Activated CD8-positive, alpha-beta T cell treated with anti-CD3 and anti-CD28 coated beads, Interleukin-2, amount 10 ng/mL, durations not matched to agents 7 days and 5 days (primary cell): ENCODE measurements around the gene GTF2F1. TPM values are rescaled to one million over a fixed set of nuclear protein-coding genes. Genes with fewer than 3 reads are reported as not detected.
"Not testable (repeated sequence)": the region's sequence is repeated elsewhere in the genome, so short reads cannot be mapped to it uniquely, and the experiment has no call there.

ENCODE experiments used
- ATAC-seq: fragments of 150-1000 bp; cut with Tn5 transposase; one replicate; pipeline ENCODE4 v1.10.0; 2021; ENCODE audit warnings: moderate library complexity
- CTCF ChIA-PET: fragments of 350-600 bp; sonication (Branson Sonifier 250); formaldehyde crosslinking; loops from one replicate; lab custom pipeline; 2021; ENCODE audit warnings: antibody characterized with exemption; lab: Charles Lee
- POLR2A ChIA-PET: fragments of 350-600 bp; sonication (Branson Sonifier 250); formaldehyde crosslinking; loops from one replicate; lab custom pipeline; 2021; ENCODE audit warnings: antibody characterized with exemption; lab: Charles Lee
- DNase-seq: peaks from one replicate; pipeline ENCODE4 v3.0.0-alpha.2; 2020
- H3K27ac Mint-ChIP-seq: one replicate; pipeline ENCODE4 v1.8.0; 2021; ENCODE audit warnings: mild to moderate bottlenecking, mixed read lengths
- H3K27me3 Mint-ChIP-seq: one replicate; pipeline ENCODE4 v1.8.0; 2021; ENCODE audit warnings: low read depth, mixed read lengths
- H3K36me3 Mint-ChIP-seq: one replicate; pipeline ENCODE4 v1.8.0; 2021; ENCODE audit warnings: low read depth, mixed read lengths
- H3K4me1 Mint-ChIP-seq: one replicate; pipeline ENCODE4 v1.8.0; 2021; ENCODE audit warnings: low read depth, mixed read lengths
- H3K4me3 Mint-ChIP-seq: one replicate; pipeline ENCODE4 v1.8.0; 2021; ENCODE audit warnings: mild to moderate bottlenecking, mixed read lengths
- H3K9me3 Mint-ChIP-seq: one replicate; pipeline ENCODE4 v1.8.0; 2022; ENCODE audit warnings: mixed read lengths; ENCODE audit not compliant: insufficient read depth
- total RNA-seq, 2 experiments: library from RNA; stranded (reverse); gene quantifications; one replicate each; pipeline ENCODE4 v1.2.3, GENCODE V29; 2021

Gene GTF2F1
- total RNA-seq, 2 experiments from 2014 or later = 71.2 to 71.5 TPM

GRCh38 chr19:6400062-6400944 lies 7.3 kb upstream of the GTF2F1 start:
- POLR2A ChIA-PET = interaction anchor here (1.0 kb wide), 1 partner anchor 21 kb away, joined by 3 read pairs; no protein-coding TSS in a partner anchor
- H3K27me3 Mint-ChIP-seq = not testable (repeated sequence)

GRCh38 chr19:6396305-6396704 lies 3.3 kb upstream of the GTF2F1 start:
- CTCF ChIA-PET = interaction anchor here (0.7 kb wide), 1 partner anchor 110 kb away, joined by 3 read pairs; no protein-coding TSS in a partner anchor
- H3K36me3 Mint-ChIP-seq = peaks cover 14% of the 10 kb centered on the region
- POLR2A ChIA-PET = no interaction called here
- H3K9me3 Mint-ChIP-seq = no peaks in the 10 kb centered on the region
- DNase-seq (no peak), ATAC-seq (no peak)
- H3K4me3 Mint-ChIP-seq = no peak overlapping the region
- H3K4me1 Mint-ChIP-seq = peaks cover 28% of the 10 kb centered on the region
- H3K27ac Mint-ChIP-seq = no peak overlapping the region
- no peaks in the 10 kb centered on the region for H3K27me3 Mint-ChIP-seq

More at GRCh38 chr19:6400062-6400944, 7.3 kb upstream of the GTF2F1 start:
- DNase-seq, ATAC-seq, CTCF ChIA-PET, H3K36me3 Mint-ChIP-seq, H3K9me3 Mint-ChIP-seq, H3K4me1 Mint-ChIP-seq, H3K4me3 Mint-ChIP-seq, H3K27ac Mint-ChIP-seq: not testable (repeated sequence)

GRCh38 chr19:6394831-6395230 lies 1.9 kb upstream of the GTF2F1 start:
- DNase-seq (no peak), ATAC-seq (no peak)
- ChIA-PET CTCF (no interaction called here), POLR2A (no interaction called here)
- Mint-ChIP-seq H3K27me3 (no peaks in the 10 kb centered on the region), H3K36me3 (peaks cover 21% of the 10 kb centered on the region), H3K4me3 (peak overlapping the region; percentile 96), H3K9me3 (no peaks in the 10 kb centered on the region), H3K27ac (peak overlapping the region; percentile 72), H3K4me1 (peaks cover 28% of the 10 kb centered on the region)

- H3K4me3 Mint-ChIP-seq = peak overlapping the region; percentile 96
- peaks cover 26% of the 10 kb centered on the region for H3K36me3 Mint-ChIP-seq
- ChIA-PET POLR2A (interaction anchor here (1.2 to 2.1 kb wide), 3 partner anchors 9 to 31 kb away, joined by 3 to 9 read pairs (median 7); partner anchors contain the start of genes ALKBH7 and KHSRP), CTCF (interaction anchor here (1.1 to 1.6 kb wide), 2 partner anchors 21 to 31 kb away, joined by 3 to 4 read pairs; partner anchors contain the start of gene ALKBH7)
- no peaks in the 10 kb centered on the region for H3K27me3 Mint-ChIP-seq
- ATAC-seq (no peak), DNase-seq (peak; percentile 82)
- peak overlapping the region; percentile 96 for H3K27ac Mint-ChIP-seq
- peaks cover 28% of the 10 kb centered on the region for H3K4me1 Mint-ChIP-seq
- no peaks in the 10 kb centered on the region for H3K9me3 Mint-ChIP-seq
These were observed 1.0 kb upstream of the GTF2F1 start for GRCh38 chr19:6393983-6394412.

GRCh38 chr19:6392221-6393073 lies 517 bp downstream of the GTF2F1 start:
- Mint-ChIP-seq H3K4me3 (peak overlapping the region; percentile 96), H3K27me3 (no peaks in the 10 kb centered on the region), H3K27ac (peak overlapping the region; percentile 96), H3K4me1 (peaks cover 30% of the 10 kb centered on the region), H3K9me3 (no peaks in the 10 kb centered on the region), H3K36me3 (peaks cover 35% of the 10 kb centered on the region)
- POLR2A ChIA-PET = interaction anchor here (0.7 to 2.1 kb wide), 3 partner anchors 20 to 32 kb away, joined by 4 to 9 read pairs (median 7); partner anchors contain the start of genes ALKBH7 and KHSRP
- DNase-seq = no peak
- ATAC-seq = peak; percentile 5
- CTCF ChIA-PET = interaction anchor here (1.1 to 1.6 kb wide), 2 partner anchors 20 to 30 kb away, joined by 3 to 4 read pairs; partner anchors contain the start of gene ALKBH7

- Mint-ChIP-seq H3K36me3 (peaks cover 61% of the 10 kb centered on the region), H3K4me3 (no peak overlapping the region), H3K27ac (no peak overlapping the region), H3K27me3 (no peaks in the 10 kb centered on the region), H3K4me1 (peaks cover 14% of the 10 kb centered on the region), H3K9me3 (no peaks in the 10 kb centered on the region)
- ChIA-PET POLR2A (no interaction called here), CTCF (interaction anchor here (1.5 kb wide), 1 partner anchor 10 kb away, joined by 3 read pairs; no protein-coding TSS in a partner anchor)
- DNase-seq (no peak), ATAC-seq (no peak)
These were observed 5.6 kb downstream of the GTF2F1 start for GRCh38 chr19:6387372-6387771.

GRCh38 chr19:6384381-6384780 lies 8.6 kb downstream of the GTF2F1 start:
- Mint-ChIP-seq H3K27me3 (no peaks in the 10 kb centered on the region), H3K36me3 (peaks cover 66% of the 10 kb centered on the region), H3K4me1 (peaks cover 2% of the 10 kb centered on the region), H3K4me3 (no peak overlapping the region), H3K27ac (no peak overlapping the region), H3K9me3 (no peaks in the 10 kb centered on the region)
- DNase-seq (no peak), ATAC-seq (no peak)
- ChIA-PET CTCF (no interaction called here), POLR2A (no interaction called here)

- H3K27ac Mint-ChIP-seq = no peak overlapping the region
- H3K4me3 Mint-ChIP-seq = no peak overlapping the region
- ChIA-PET CTCF (no interaction called here), POLR2A (interaction anchor here (0.9 kb wide), 1 partner anchor 22 kb away, joined by 3 read pairs; the partner anchor contains the start of gene CLPP)
- H3K9me3 Mint-ChIP-seq = no peaks in the 10 kb centered on the region
- H3K4me1 Mint-ChIP-seq = peaks cover under 1% of the 10 kb centered on the region
- no peaks in the 10 kb centered on the region for H3K27me3 Mint-ChIP-seq
- ATAC-seq (no peak), DNase-seq (no peak)
- H3K36me3 Mint-ChIP-seq = peaks cover 62% of the 10 kb centered on the region
These were observed 9.8 kb downstream of the GTF2F1 start for GRCh38 chr19:6383188-6383587.

GRCh38 chr19:6381030-6381750 lies 11.8 kb downstream of the GTF2F1 start:
- Mint-ChIP-seq H3K4me3 (no peak overlapping the region), H3K27ac (no peak overlapping the region), H3K4me1 (no peaks in the 10 kb centered on the region), H3K36me3 (peaks cover 47% of the 10 kb centered on the region), H3K9me3 (no peaks in the 10 kb centered on the region), H3K27me3 (no peaks in the 10 kb centered on the region)
- POLR2A ChIA-PET = no interaction called here
- DNase-seq (no peak), ATAC-seq (no peak)
- CTCF ChIA-PET = no interaction called here

- H3K4me3 Mint-ChIP-seq = no peak overlapping the region
- H3K27ac Mint-ChIP-seq = no peak overlapping the region
- ChIA-PET CTCF (no interaction called here), POLR2A (no interaction called here)
- DNase-seq (no peak), ATAC-seq (no peak)
- H3K36me3 Mint-ChIP-seq = peaks cover 40% of the 10 kb centered on the region
- no peaks in the 10 kb centered on the region for H3K27me3 Mint-ChIP-seq
- H3K9me3 Mint-ChIP-seq = no peaks in the 10 kb centered on the region
- H3K4me1 Mint-ChIP-seq = peaks cover 2% of the 10 kb centered on the region
These were observed 13.2 kb downstream of the GTF2F1 start for GRCh38 chr19:6379744-6380143.

GRCh38 chr19:6378486-6378885 lies 14.5 kb downstream of the GTF2F1 start:
- ATAC-seq = no peak
- Mint-ChIP-seq H3K9me3 (no peaks in the 10 kb centered on the region), H3K4me3 (no peak overlapping the region), H3K4me1 (peaks cover 11% of the 10 kb centered on the region), H3K27me3 (no peaks in the 10 kb centered on the region), H3K36me3 (peaks cover 36% of the 10 kb centered on the region), H3K27ac (no peak overlapping the region)
- ChIA-PET POLR2A (interaction anchor here (0.6 kb wide), 1 partner anchor 75 kb away, joined by 3 read pairs; no protein-coding TSS in a partner anchor), CTCF (no interaction called here)
- DNase-seq = no peak
